ENCODE measurements around the gene SURF2.

DNA sequence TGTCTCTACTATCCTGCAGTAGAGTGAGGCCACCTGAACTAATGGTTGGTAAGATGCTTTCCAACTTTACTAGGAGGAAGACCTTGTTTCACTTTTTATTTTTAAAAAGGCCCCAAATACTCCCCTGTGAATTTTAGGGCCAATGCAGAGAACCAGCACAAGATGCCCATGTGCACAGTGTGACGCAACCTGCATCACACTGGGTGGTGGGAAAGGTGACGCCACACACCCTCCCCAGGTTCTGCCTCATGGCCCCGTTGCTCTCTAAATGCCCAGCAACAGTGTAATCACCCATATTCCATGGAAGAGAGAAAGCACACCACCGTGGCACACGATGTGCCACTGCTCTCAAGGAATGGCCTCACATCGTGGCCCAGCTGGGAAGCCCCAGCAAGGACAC, 13.1 kb downstream of the SURF2 start:
- no peak for TF ChIP-seq EZH2phosphoT487 (IDR thresholded peaks at IDR 0.05; ENCODE audit: insufficient read depth, low read depth)
- TF ChIP-seq EZH2 (IDR thresholded peaks at IDR 0.05; ENCODE audit: insufficient read depth, poor library complexity, severe bottlenecking): no peak

Measured in GM23248 (cell line).